Endometrium (tissue), 2 donors: ENCODE results near the gene SLC9A8.
"Not testable (repeated sequence)": the region's sequence is repeated elsewhere in the genome, so short reads cannot be mapped to it uniquely, and the experiment has no call there.

Experiments used
- FAIRE-seq: peaks from 2 replicates; lab custom pipeline; 2012; peaks lifted over from hg19 to GRCh38; lab: Jason Lieb, UNC
- donor health status: control.
- donor health status: control.

The SLC9A8 gene

DNA sequence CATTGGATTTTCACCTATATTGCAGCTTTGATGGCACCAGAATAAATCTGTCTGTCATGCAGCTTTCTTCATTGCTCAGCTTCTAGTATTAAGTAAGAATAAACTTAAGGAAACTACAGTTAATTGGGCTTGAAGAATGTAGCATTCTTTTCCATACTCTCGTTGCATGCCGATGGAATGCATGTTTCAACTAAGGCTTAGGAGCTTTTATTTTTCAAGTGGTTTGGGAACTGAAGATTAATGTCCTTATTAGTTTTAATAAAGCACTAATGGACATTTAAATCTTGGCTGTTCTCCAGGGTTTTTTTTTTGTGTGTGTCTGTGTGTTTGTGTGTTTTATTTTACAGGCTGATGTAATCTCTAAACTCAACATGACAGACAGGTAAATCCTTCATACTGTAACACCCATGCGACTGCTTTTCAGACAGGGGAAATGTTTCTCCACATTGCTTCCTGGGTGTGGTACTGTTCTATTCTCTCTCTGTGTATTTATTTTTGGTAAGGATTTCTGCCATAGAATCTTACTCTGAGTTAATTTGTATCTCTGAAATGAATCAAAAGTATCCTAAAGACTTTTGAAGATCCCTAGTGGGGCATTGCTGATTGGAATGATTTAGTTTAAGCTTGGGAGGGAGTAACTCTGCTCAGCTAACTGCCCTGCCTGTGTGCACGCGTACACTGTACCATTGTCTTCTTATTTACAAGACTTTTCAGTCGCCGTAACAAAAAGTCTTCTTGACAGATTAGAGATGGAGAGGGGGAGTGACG is 38.0 kb downstream of the SLC9A8 start:
- no peak for FAIRE-seq

GRCh38 chr20:49851231-49851705 is 38.6 kb downstream of the SLC9A8 start:
- no peak for FAIRE-seq

GRCh38 chr20:49851991-49852390 is 39.4 kb downstream of the SLC9A8 start:
- no peak for FAIRE-seq

DNA sequence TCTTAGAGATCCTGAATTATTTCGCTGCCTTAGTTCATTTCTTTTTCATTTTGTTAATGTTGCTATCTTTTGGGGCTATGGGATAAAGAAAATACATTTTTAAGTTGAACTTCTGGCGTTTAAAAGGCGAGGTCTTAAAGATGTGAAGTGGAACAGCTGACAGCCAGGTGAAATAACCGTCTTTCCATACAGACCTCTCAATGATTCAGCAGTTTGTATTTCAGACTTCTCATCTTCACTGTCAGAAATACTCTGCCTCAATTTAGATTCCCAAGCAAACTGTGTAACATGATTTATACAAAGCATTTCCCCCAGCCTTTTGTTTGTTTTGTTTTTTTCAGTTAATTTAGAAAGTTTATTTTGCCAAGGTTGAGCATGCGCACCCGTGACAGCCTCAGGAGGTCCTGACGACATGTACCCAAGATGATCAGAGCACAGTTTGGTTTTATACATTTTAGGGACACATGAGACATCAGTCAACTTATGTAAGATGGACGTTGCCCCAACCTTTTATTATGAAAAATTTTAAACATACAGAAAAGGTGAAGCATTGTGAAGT is 40.0 kb downstream of the SLC9A8 start:
- no peak for FAIRE-seq

- FAIRE-seq: no peak
Measured at GRCh38 chr20:49853640-49854039, 41.0 kb downstream of the SLC9A8 start.

DNA sequence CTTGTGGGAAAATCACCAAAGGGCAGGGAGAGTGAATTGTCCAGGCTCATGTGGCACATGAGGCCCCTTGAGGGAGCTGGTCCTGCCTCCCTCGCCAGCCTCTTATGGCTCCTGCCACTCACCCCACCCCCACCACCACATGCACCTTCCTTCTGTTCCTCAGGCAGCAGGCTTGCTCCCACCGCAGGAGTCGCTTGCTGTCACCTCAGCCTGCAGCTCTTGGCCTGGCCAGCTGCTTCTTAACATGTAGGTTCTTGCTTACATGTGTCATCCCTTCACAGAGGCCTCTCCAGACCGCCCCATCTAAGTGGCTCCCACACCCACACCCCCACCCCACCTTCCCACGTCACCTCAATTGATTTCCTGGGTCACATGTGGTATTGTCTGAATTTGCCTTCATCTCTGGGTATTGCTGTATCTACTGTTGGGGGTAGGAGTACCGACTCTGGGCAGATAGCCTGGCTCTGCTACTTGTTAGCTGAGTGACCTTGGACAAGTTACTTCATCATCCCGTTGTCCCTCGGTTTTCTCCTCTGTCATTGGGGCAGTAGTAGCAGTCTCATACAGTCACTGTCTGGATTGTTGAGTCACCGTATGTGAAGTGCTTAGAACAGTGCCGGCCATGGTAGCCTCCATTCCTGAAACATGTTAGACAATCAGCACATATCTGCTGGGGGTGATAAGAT is 41.7 kb downstream of the SLC9A8 start:
- FAIRE-seq: no peak

DNA sequence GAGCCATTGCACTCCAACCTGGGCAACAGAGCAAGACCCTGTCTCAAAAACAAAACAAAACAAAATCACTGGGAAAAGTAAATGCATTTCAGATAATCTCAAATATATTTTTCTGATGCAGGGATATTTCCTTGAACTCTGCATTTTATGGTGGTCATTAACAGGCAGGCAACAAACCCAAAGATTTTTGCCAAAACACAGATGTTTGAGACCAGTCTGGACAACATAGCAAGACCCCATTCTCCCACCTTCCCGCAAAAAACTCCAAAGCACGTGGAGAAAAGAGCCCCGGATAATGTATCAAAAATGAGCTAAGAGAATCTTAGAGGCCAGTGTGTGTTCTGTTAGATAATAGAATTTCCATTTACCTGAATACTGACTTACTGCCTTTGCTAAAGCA is 44.3 kb downstream of the SLC9A8 start:
- FAIRE-seq: no peak

GRCh38 chr20:49858076-49858585 is 45.5 kb downstream of the SLC9A8 start:
- FAIRE-seq: no peak

GRCh38 chr20:49859011-49859410 is 46.4 kb downstream of the SLC9A8 start:
- no peak for FAIRE-seq

GRCh38 chr20:49859807-49860206 is 47.2 kb downstream of the SLC9A8 start:
- no peak for FAIRE-seq

DNA sequence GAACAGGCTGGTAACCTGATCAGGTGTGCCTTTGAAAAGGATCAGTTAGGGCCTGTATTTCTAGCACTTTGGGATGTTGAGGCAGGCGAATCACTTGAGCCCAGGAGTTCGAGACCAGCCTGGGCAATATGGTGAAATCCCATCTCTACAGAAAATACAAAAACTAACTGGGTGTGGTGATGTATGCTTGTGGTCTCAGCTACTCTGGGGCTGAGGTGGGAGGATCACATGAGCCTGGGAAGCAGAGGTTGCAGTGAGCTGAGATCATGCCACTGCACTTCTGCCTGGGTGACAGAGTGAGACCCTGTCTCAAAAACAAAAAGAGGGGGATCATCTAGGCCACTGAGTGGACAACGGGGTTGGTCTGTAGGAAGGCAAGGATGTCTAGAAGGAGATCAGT is 48.6 kb downstream of the SLC9A8 start:
- not testable (repeated sequence) for FAIRE-seq

DNA sequence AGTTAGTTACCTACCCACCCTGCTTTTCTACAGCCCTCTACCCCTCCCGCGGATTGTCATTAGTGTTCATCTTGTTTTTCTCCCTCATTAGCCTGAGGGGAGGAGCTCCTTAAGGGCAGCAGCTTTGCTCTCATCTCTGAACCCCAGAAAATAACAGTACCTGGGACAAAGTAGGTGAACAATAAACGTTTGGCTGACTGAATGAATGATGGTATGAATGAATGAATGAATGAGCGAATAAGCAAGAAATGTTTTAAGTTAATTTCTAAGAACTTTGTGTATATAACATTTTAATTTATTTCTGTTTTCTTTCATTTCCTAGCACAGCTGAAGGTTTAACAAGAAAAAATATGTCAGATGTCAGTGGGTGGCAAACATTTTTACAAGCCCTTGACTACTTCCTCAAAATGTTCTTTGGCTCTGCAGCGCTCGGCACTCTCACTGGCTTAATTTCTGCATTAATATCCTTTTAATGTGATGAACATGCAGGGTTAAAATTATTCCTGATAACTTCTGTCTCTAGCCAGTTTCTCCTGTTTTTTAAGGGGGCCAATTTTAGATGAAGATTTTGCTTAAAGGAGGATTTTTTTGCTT is 50.1 kb downstream of the SLC9A8 start:
- FAIRE-seq: no peak

DNA sequence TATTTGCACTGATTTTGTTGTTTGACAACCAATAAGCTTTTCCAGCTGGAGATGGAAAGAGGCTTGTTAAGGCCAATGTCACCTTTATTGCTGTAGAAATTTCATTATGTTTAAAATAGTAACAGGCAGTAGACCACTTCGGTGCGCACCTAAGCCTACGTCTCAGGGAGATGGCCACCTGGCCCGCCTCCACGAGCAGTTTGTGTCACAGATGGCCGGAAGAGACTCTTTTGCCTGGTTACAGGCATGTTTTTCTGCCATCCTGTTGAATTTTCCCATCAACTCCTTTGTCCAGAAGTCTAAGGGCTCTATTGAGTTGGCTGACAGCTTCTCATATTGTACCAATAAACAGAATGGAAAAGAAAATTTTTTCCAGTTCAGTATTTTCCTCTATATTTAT is 51.0 kb downstream of the SLC9A8 start:
- no peak for FAIRE-seq

GRCh38 chr20:49865559-49865958 is 52.9 kb downstream of the SLC9A8 start:
- no peak for FAIRE-seq

GRCh38 chr20:49866051-49866450 is 53.4 kb downstream of the SLC9A8 start:
- no peak for FAIRE-seq

GRCh38 chr20:49867453-49868215 is 55.0 kb downstream of the SLC9A8 start:
- FAIRE-seq: no peak

GRCh38 chr20:49868538-49868937 is 55.9 kb downstream of the SLC9A8 start:
- no peak for FAIRE-seq

- no peak for FAIRE-seq
Measured at GRCh38 chr20:49868964-49869363, 56.3 kb downstream of the SLC9A8 start.

DNA sequence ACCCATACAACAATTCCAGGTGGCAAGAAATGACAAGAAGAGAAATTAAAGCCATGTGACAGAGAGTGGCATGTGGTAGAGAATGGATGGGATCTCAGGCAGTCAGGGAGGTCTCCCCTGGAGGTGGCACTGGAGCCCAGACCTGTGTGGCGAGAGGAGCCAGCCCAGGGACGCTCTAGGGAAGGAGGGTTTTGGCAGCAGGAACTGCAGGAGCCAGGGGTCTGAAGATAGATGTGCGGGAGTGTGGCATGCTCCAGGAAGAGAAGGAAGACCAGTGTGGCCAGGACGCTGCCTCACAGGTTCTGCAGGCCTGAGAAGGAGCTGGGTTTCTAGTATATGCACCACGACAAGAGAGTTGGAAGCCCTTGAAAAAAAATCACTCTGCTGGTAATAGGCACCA is 57.6 kb downstream of the SLC9A8 start:
- FAIRE-seq: no peak

- no peak for FAIRE-seq
Measured at GRCh38 chr20:49871391-49871948, 58.8 kb downstream of the SLC9A8 start.

DNA sequence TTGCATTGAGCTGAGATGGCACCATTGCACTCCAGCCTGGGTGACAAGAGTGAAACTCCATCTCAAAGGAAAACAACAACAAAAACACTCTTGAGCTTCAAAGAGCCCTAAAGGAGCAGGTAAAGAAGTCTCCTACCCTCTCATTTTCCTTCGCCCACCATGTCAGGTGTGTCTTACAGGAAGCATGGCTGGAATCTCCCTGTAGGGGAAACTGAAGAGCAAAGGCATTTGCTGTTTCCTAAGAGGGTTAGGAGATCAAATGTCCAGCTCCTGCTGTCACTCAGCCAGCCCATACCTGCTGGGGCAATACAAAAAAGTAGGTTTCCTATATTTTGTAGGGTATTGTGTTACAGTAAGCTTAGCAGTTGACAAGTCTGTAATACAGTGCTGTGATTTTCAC is 59.4 kb downstream of the SLC9A8 start:
- no peak for FAIRE-seq

DNA sequence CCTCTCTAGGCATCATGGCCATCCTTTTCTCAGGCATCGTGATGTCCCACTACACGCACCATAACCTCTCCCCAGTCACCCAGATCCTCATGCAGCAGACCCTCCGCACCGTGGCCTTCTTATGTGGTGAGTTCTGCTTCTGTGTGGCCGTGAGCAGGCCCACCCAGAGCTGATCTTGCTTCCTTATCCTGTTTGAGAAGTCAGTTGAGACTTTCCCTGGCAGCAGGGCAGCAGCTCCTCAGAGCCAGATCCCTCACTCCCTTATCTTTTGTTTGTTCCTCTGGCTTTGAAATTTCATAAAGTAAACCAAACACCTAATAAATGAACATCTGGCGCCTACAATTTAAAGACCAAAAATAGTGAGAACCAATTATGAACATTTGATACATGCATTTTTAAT is 62.1 kb downstream of the SLC9A8 start:
- no peak for FAIRE-seq
